ENCODE measurements around the gene WDR38. TPM values are rescaled to one million over a fixed set of nuclear protein-coding genes. Genes with fewer than 3 reads are reported as not detected.

The WDR38 gene
- total and polyA plus RNA-seq, 9 of the 15 experiments (the other 6 are each of a cell fraction or from before 2014, with no cell fraction given) = not detected

GRCh38 chr9:124899845-124900244, 46.6 kb downstream of the WDR38 start (continued):
- TF ChIP-seq FOXA3 (CRISPR knock-in tag; conservative IDR thresholded peaks at IDR 0.05 in 1 of 2, IDR thresholded peaks at IDR 0.05 in 1 of 2) = peak in 1 of 2 experiments; percentile 65; a peak in 1 of 4 replicates
- no peak for TF ChIP-seq ZBTB26 (CRISPR knock-in tag; IDR thresholded peaks at IDR 0.05)
- peak in 1 of 2 experiments; percentile 64; a peak in 2 of 4 replicates for TF ChIP-seq RCOR1 (IDR thresholded peaks at IDR 0.05; ENCODE audit: borderline replicate concordance in 1 of 2, low read depth in 2 of 2, low read length in 2 of 2)
- TF ChIP-seq ZNF778 (CRISPR knock-in tag; IDR thresholded peaks at IDR 0.05) = no peak
- 0 out of 2 replicates have a peak, but pooled peaks have one; percentile 49 for TF ChIP-seq LEF1 (IDR thresholded peaks at IDR 0.05)
- no peak for TF ChIP-seq ZNF165 (CRISPR knock-in tag; IDR thresholded peaks at IDR 0.05; ENCODE audit: borderline replicate concordance)
- TF ChIP-seq SMARCB1 (IDR thresholded peaks at IDR 0.05; ENCODE audit: insufficient read length, low read depth) = no peak
- no peak for TF ChIP-seq ZBTB2 (IDR thresholded peaks at IDR 0.05)
- TF ChIP-seq SMAD2 (IDR thresholded peaks at IDR 0.05; ENCODE audit: low read depth, low read length) = no peak
- no peak for TF ChIP-seq NFRKB (IDR thresholded peaks at IDR 0.05; ENCODE audit: low read depth)
- peak; percentile 88 for TF ChIP-seq MGA (IDR thresholded peaks at IDR 0.05)
- no peak for TF ChIP-seq ETS2 (tag; IDR thresholded peaks at IDR 0.05; ENCODE audit: borderline replicate concordance, poor library complexity, severe bottlenecking)
- TF ChIP-seq ZBTB8A (IDR thresholded peaks at IDR 0.05; ENCODE audit: partially characterized antibody) = no peak
- no peak for TF ChIP-seq CEBPG (CRISPR knock-in tag; IDR thresholded peaks at IDR 0.05)
- TF ChIP-seq CEBPG (tag; conservative IDR thresholded peaks at IDR 0.05 in 1 of 2, IDR thresholded peaks at IDR 0.05 in 1 of 2) = no peak

All from K562 (cell line).